Cardiac septum (tissue), 1 donor: ENCODE data around the gene COL9A1. TPM values are rescaled to one million over a fixed set of nuclear protein-coding genes. Genes with fewer than 3 reads are reported as not detected.
"Not testable (repeated sequence)": the region's sequence is repeated elsewhere in the genome, so short reads cannot be mapped to it uniquely, and the experiment has no call there.

ENCODE experiments used
- DNase-seq: peaks from one replicate; pipeline ENCODE4 v3.0.0-alpha.2; 2020; ENCODE audit warnings: low spot score
- intact Hi-C: fragments of 100-400 bp; cut with DNase I; formaldehyde crosslinking; loops from one replicate; pipeline ENCODE4 v1.14.0; 2022
- long read RNA-seq: library from polyadenylated mRNA; unstranded; transcript quantifications from one replicate; pipeline ENCODE4 v2.0.0, GENCODE V29; 2021
- total RNA-seq: library from RNA; stranded (reverse); fragmentation: NEBNext Ultra II Directional; extraction: Animal tissue kit (Norgen Biotek cat#: 25700); gene quantifications from one replicate; pipeline ENCODE4 v1.2.1, GENCODE V29; 2021
- donor health status: DM: no; HTN: no; CAD: no.

The COL9A1 gene
- total RNA-seq = 2.6 TPM
- long read RNA-seq, transcript COL9A1-201 (32 exons, 3,051 nt) = major isoform, 10 of 18 reads
- long read RNA-seq, partial matches to known transcripts = 2 of 18 reads
- long read RNA-seq, other reads (novel, unspliced or antisense) = 6 of 18 reads

- no peak for DNase-seq
- intact Hi-C loops = no loop called here
These were observed at the start of gene COL9A1 for GRCh38 chr6:70303034-70303525. COL9A1 (minus strand) TSS chr6:70303084; CDS start chr6:70302924, 160 bp downstream.

GRCh38 chr6:70351461-70351860 is 48.6 kb upstream of the COL9A1 start:
- intact Hi-C loops = no loop called here
- no peak for DNase-seq

- intact Hi-C loops = no loop called here
- DNase-seq = no peak
These were observed 42.7 kb upstream of the COL9A1 start for GRCh38 chr6:70345619-70346018.

GRCh38 chr6:70343313-70343712 is 40.4 kb upstream of the COL9A1 start:
- no peak for DNase-seq
- intact Hi-C loops = no loop called here

GRCh38 chr6:70339810-70340209 is 36.9 kb upstream of the COL9A1 start:
- intact Hi-C loops, DNase-seq: not testable (repeated sequence)

GRCh38 chr6:70338775-70339174 is 35.9 kb upstream of the COL9A1 start:
- DNase-seq = no peak
- intact Hi-C loops = no loop called here

- DNase-seq = no peak
- intact Hi-C loops = no loop called here
These were observed 34.8 kb upstream of the COL9A1 start for GRCh38 chr6:70337743-70338105.

- DNase-seq = no peak
These were observed 34.3 kb upstream of the COL9A1 start for GRCh38 chr6:70336996-70337742.

GRCh38 chr6:70327036-70327435 is 24.2 kb upstream of the COL9A1 start:
- no peak for DNase-seq
- intact Hi-C loops = no loop called here

More at GRCh38 chr6:70336996-70337742, 34.3 kb upstream of the COL9A1 start:
- intact Hi-C loops = no loop called here

GRCh38 chr6:70325009-70325408 is 22.1 kb upstream of the COL9A1 start:
- no peak for DNase-seq
- intact Hi-C loops = no loop called here

- DNase-seq, intact Hi-C loops: not testable (repeated sequence)
These were observed 14.9 kb upstream of the COL9A1 start for GRCh38 chr6:70317799-70318198.

- intact Hi-C loops = no loop called here
- no peak for DNase-seq
These were observed 12.3 kb upstream of the COL9A1 start for GRCh38 chr6:70315079-70315751.

- intact Hi-C loops = no loop called here
- DNase-seq = no peak
These were observed 11.4 kb upstream of the COL9A1 start for GRCh38 chr6:70314296-70314695.

GRCh38 chr6:70312165-70312745 is 9.4 kb upstream of the COL9A1 start:
- intact Hi-C loops = no loop called here

GRCh38 chr6:70310063-70310694 is 7.3 kb upstream of the COL9A1 start:
- DNase-seq = no peak
- intact Hi-C loops = no loop called here

More at GRCh38 chr6:70312165-70312745, 9.4 kb upstream of the COL9A1 start:
- no peak for DNase-seq

GRCh38 chr6:70309243-70309642 is 6.4 kb upstream of the COL9A1 start:
- DNase-seq = no peak
- intact Hi-C loops = loop anchor here (2.0 to 5.0 kb wide), 2 partner anchors 60 to 703 kb away; no protein-coding TSS in a partner anchor

GRCh38 chr6:70308142-70308541 is 5.3 kb upstream of the COL9A1 start:
- DNase-seq = not testable (repeated sequence)
- intact Hi-C loops = loop anchor here (2.0 to 5.0 kb wide), 2 partner anchors 61 to 704 kb away; no protein-coding TSS in a partner anchor

- DNase-seq = no peak
- intact Hi-C loops = loop anchor here (5.0 kb wide), 1 partner anchor 705 kb away; no protein-coding TSS in a partner anchor
These were observed 4.1 kb upstream of the COL9A1 start for GRCh38 chr6:70307008-70307407.

- DNase-seq = no peak
- intact Hi-C loops = loop anchor here (5.0 kb wide), 1 partner anchor 708 kb away; no protein-coding TSS in a partner anchor
These were observed 1.7 kb upstream of the COL9A1 start for GRCh38 chr6:70304616-70305015.

- intact Hi-C loops = no loop called here
- DNase-seq = no peak
These were observed 3.4 kb downstream of the COL9A1 start for GRCh38 chr6:70299456-70299855.
